HG03565 (cell line): Measurements from ENCODE around the gene TEKT2.

Experiments used
- ATAC-seq: cut with Tn5 transposase; IDR thresholded peaks from one replicate; pipeline ENCODE4 v1.9.1; 2021; ENCODE audit warnings: mild to moderate bottlenecking, moderate library complexity; ENCODE audit not compliant: unreplicated experiment

Gene TEKT2

GRCh38 chr1:36100376-36100775 lies 16.5 kb downstream of the TEKT2 start:
- no peak for ATAC-seq

- ATAC-seq, result no peak
These were observed 17.7 kb downstream of the TEKT2 start for GRCh38 chr1:36101546-36101945.

GRCh38 chr1:36106269-36106668 lies 22.4 kb downstream of the TEKT2 start:
- ATAC-seq, result no peak

- no peak for ATAC-seq
These were observed 23.5 kb downstream of the TEKT2 start for GRCh38 chr1:36107394-36107793.

DNA sequence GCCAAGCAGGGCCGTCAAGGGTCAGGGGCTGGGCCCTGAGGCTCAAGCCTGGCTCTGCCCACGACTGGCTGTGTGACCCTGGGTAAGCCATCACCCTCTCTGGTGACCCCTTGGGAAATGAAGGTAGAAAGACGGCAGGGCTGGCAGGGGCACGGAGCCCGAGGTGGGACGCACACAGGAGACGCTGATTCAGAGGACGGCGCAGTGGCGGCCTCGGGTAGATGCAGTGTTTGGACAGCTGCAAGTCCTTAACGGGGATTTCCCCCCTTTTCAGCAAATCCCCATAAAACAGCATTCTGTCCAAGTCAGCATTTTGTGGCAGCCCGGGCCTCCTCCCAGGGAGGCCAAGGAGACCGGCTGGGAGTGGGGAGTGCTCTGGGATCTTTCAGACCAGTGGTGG lies 24.4 kb downstream of the TEKT2 start:
- ATAC-seq, result no peak

DNA sequence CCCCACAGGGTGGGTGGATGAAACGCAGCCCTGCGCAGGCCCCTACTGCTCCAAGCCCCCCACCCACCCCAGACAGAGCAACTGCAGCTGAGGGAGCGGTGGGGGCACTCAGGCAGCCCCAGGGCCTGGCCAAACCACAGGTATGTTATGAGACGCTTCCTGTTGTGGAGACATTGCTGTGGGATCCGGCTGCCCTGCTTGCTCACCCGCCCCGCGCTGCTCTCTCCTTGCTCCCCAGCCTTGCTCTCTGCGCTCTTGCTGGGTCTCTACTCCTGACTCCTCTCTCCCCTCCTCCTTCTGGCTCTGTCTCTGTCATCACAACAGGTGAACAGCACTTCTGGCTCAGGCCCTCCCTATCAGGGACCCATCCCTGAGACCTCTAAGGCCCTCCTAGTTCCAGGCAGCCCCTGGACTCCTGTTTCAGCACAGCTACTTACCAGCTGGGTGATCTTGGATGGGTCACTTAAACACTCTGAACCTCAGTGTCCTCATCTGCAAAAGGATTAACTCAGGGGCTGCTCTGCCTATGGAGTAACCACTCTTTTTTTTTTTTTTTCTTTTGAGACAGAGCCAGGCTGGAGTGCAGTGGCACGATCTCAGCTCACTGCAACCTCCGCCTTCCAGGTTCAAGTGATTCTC lies 25.3 kb downstream of the TEKT2 start:
- no peak for ATAC-seq

DNA sequence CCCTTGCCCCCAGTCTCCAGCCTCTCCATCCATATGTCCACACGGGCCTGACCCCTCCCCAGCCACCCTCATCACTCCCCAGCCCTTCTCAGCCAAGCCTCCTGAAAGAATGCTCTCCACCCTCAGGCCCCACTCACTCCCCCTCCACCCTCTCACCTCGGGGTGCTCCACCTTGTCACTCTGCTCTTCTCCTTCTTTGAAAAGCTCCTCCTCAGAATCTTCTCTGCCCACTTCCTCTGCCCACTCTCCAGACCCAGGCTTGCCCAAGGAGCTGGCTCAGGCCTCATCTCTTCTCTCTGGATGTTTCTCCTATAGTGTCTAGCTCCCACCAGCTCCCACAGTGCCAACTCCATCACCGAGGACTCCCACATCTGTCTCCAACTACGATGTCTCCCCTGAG lies 27.3 kb downstream of the TEKT2 start:
- no peak for ATAC-seq

DNA sequence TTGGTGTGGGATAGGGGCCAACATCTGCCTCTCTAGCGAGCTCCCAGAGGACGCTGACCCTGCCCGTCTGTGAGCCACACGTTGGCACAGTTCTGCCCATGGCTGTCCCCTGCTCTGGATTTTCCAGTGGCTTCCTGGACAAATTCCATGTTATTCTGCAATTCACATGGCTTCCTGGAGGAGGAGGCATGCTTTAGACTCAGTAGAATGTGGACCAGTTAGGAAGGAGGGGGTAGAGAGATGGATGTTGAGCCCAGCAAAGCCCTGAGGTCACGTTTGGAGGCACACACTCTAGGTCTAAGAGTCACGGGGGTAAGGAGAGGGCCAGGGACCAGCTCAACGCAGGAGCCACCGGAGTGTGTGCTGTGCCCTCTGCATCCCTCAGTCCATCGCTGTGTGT lies 28.9 kb downstream of the TEKT2 start:
- ATAC-seq, result no peak

GRCh38 chr1:36114371-36114770 lies 30.5 kb downstream of the TEKT2 start:
- ATAC-seq, result no peak

DNA sequence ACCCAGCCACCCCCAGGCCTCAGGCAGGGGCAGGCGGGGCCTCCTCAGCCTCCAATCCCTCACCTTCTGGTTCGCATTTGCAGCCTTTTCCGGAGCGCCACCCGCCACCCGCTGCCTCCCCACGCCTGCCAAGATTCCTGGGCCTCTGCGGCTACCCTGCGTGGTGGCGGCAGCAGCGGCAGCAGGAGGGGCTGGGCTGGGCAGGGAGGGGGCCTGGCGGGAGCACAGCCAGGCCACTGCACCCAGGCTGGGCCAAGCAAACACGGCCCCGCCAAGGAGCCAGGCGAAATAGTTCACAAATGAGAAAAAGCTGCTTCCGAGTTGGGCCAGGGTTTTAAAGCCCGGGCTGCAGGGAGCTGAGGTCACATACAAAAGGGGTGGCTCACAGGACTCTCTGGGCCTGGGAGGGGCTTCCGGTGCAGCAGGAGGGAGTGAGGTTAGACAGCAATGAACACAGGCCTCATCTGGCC lies 31.3 kb downstream of the TEKT2 start:
- ATAC-seq, result no peak

DNA sequence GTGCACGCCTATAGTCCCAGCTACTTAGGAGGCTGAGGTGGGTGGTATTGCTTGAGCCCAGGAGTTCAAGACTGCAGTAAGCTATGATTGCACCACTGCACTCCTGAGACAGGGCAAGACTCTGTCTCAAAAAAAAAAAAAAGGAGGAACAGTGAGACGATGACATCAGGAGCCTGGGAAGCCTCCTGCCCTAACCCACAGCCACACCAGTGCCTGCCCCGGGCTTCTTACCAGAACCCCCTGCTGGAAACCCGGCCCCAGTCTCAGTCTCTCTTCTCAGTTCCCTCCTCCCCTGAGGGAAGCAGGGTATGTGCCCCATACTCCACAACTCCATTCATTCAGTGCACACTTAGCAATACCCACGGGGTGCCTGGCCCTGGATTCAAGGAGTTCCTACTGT lies 32.0 kb downstream of the TEKT2 start:
- ATAC-seq, result no peak

DNA sequence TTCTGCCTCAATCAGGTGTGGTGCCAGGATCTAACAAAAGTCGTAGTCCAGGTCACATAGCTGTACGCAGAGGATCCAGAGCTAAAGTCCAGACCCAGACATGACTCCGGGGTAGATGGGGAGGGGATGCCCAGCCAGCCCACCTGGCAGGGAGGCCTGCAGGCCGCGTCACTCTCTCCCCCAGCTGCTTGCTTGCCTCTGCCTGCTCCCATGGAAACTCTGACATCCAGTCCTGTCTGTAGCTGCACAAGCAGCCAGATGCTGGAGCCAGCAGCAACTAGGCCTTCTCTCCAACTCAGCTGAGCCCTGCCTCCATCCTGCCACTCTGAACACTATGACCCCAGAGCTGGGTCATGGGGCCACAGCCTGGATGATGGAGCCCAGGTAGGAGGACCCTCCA lies 33.0 kb downstream of the TEKT2 start:
- no peak for ATAC-seq

DNA sequence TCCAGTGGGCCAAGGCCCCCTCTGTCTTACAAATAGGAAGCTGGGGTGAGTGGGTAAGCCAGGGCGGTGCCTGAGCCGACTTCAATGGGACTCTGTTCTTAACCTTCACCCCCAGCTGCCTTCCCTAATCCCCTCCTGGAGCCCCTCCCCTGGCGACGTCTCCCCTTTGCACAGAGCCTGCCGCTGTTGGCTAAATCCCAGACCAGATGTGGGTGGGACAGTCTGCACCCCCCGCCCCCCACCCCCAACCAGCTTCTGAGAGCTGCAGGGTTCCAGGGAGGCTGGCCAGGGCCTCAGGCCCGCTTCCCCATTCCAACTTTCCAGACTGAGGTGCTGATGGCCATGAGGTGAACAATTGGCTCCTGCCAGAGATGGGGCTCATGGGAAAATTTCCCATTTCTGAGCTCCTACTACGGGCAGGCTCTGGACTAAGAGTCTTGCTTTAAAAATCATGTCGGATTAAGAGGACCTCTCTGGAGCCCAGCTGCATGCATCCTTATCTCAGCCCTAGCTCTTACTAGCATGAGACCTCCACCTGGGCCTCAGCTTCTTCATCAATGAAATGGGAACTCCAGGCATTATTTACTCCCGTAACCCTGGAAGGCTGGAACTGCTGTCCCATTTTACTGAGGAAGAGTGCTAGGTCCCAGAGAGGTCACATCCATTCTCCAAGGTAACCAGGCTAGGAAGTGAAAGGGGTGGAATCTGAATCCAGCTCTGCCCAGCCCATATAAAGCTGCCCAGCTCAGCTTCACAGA lies 34.7 kb downstream of the TEKT2 start:
- no peak for ATAC-seq

GRCh38 chr1:36119456-36119855 lies 35.6 kb downstream of the TEKT2 start:
- no peak for ATAC-seq

DNA sequence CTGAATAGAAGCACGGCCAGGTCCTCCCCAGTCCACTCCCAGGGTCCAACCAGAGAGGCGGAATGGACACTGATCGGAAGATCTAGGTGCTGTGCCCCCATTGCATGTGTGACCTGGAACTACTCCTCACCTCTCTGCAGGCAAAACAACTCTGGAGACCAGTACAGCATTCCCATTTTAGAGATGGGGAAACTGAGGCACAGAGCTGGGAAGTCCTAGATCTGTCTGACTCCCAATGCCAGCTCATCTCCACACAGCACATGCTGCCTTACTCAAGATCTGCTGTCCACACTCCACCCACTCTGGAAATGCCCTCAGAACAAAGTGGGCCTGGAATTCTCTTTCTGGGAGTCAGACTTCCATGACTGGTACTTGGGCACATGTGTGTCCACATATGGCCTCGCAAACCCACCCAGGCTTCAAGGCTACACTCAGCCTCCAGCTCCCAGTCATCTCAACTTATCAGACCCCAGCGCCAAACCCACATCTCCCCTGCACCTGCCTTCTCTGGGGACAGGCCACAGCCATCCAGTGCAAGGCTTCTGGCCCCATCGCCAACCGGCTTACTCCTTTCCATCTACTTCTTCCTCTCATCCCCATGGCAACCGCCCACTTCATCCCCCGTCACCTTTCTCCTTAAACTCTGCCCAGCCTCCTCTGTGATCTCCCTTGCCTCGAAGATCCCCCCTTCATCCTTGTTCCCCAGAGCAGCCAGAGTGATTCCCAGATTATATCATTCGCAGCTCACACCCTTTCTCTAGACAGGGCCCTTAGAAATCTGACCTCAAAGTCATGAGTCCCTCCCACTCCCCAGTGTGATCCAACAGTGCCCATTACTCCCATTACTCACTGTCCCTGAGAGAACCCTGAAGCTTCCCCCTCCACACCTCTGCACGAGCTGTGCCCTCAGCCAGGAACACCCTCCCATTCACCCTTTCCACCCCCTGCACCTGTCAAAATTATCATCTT lies 38.5 kb downstream of the TEKT2 start:
- ATAC-seq, result no peak

- no peak for ATAC-seq
These were observed 39.5 kb downstream of the TEKT2 start for GRCh38 chr1:36123356-36123755.

- no peak for ATAC-seq
These were observed 40.7 kb downstream of the TEKT2 start for GRCh38 chr1:36124404-36125128.

DNA sequence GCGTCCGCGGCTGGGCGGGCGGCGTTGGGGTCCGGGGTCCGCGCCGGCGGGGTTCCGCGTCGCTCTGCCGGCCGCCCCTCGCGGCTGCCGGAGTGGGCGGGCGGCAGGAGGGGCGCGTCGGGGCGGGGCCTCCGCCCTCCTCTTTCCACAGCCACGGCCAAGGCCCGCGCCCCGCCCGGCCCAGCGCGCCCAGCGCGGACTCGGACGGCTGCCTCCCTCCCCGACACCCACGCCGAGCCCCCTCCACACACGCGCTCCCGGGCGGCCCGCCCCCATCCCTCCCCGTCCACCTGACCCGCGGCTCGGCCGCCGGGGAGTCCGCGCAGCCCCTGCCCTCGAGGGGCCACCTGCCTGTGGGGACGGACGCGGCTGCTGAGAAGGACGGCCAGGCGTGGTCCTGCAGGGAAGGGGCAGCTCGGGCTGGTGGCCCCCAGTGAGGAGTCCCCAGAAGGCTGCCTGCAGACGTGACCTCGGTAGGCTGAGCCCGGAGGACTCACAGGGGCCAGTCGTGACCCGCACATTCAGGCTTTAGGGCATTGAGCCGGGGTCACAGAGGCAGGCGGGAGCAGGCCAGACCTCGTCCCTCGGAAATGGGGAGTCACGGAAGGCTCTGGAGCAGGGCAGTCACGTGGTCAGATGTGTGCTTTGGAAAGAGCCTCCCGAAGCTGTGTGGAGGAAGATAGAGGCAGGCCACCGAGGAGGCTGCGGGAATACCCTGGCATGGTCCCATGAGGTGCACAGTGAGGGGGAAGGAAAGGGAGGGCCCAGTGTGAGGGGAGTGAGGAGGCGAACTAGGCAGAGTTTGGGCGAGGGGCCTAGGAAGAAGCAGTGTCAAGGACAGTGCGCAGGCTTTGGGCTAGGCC lies 41.5 kb downstream of the TEKT2 start, which contains the start of gene COL8A2:
Gene COL8A2 (minus strand): TSS at position 94 of the 863 bp plus-strand sequence. CDS start 24,980 bp downstream, outside the sequence.
- ATAC-seq, result no peak

GRCh38 chr1:36126005-36126716 lies 42.3 kb downstream of the TEKT2 start:
- ATAC-seq, result no peak
